IMR-90 (cell line): Measurements from ENCODE around the gene PLCL1. TPM values are rescaled to one million over a fixed set of nuclear protein-coding genes. Genes with fewer than 3 reads are reported as not detected.

Experiments
- ATAC-seq: fragments of 200-7000 bp; cut with Tn5 transposase; 2 replicates; pipeline ENCODE4 v1.9.1; 2020; ENCODE audit warnings: low read depth, mild to moderate bottlenecking, moderate library complexity
- BruUV-seq: library from RNA; stranded (reverse); fragments of 400-500 nt; replicated peaks from 2 replicates; lab custom pipeline; 2021; lab: Mats Ljungman, UMichigan
- CTCF ChIA-PET: fragments of 300-600 bp; formaldehyde crosslinking; extraction: SDS; loops from one replicate; lab custom pipeline; 2021; ENCODE audit warnings: antibody characterized with exemption; lab: Yijun Ruan, JAX
- POLR2A ChIA-PET: fragments of 300-600 bp; sonication (Branson Sonifier 250); formaldehyde crosslinking; loops from one replicate; lab custom pipeline; 2022; ENCODE audit warnings: antibody characterized with exemption; ENCODE audit not compliant: unreplicated experiment; lab: Charles Lee
- DNase-seq: peaks from one replicate; pipeline ENCODE4 v3.0.0; 2013
- H2AFZ ChIP-seq: replicated peaks from 2 replicates; pipeline ENCODE3; 2013; ENCODE audit warnings: low read length, mild to moderate bottlenecking; ENCODE audit not compliant: poor library complexity
- H2AK5ac ChIP-seq: 2 replicates; pipeline ENCODE4 v1.6.1; 2013; ENCODE audit warnings: low read depth, low read length, inconsistent platforms
- H2AK9ac ChIP-seq: replicated peaks from 2 replicates; pipeline ENCODE3; 2013; ENCODE audit warnings: mild to moderate bottlenecking, low read depth, low read length, moderate library complexity; ENCODE audit not compliant: poor library complexity
- H2BK120ac ChIP-seq: 2 replicates; pipeline ENCODE4 v1.6.1; 2013; ENCODE audit warnings: low read depth, low read length, inconsistent platforms
- H2BK15ac ChIP-seq: 3 replicates; pipeline ENCODE4 v1.6.1; 2013; ENCODE audit warnings: low read depth, low read length, inconsistent platforms
- H2BK20ac ChIP-seq: 2 replicates; pipeline ENCODE4 v1.6.1; 2013; ENCODE audit warnings: low read depth, mild to moderate bottlenecking, inconsistent platforms, low read length, moderate library complexity
- H2BK5ac ChIP-seq: 2 replicates; pipeline ENCODE4 v1.6.1; 2013; ENCODE audit warnings: mild to moderate bottlenecking, low read depth, low read length, inconsistent platforms; ENCODE audit not compliant: poor library complexity, severe bottlenecking
- H3K14ac ChIP-seq: replicated peaks from 2 replicates; pipeline ENCODE4 v1.6.1; 2013; ENCODE audit warnings: low read depth, low read length, inconsistent platforms
- H3K18ac ChIP-seq: 2 replicates; pipeline ENCODE4 v1.6.1; 2013; ENCODE audit warnings: low read depth, low read length, control low read depth
- H3K23ac ChIP-seq: 2 replicates; pipeline ENCODE4 v1.6.1; 2013; ENCODE audit warnings: low read depth, low read length, inconsistent platforms
- H3K27ac ChIP-seq: 2 replicates; pipeline ENCODE4 v1.5.1; 2013; ENCODE audit warnings: mild to moderate bottlenecking, control low read depth, low read length; ENCODE audit not compliant: insufficient read depth
- H3K27me3 ChIP-seq: 2 replicates; pipeline ENCODE4 v1.6.1; 2013; ENCODE audit warnings: low read length; ENCODE audit not compliant: control insufficient read depth, insufficient read depth
- H3K36me3 ChIP-seq: 2 replicates; pipeline ENCODE4 v1.6.1; 2013; ENCODE audit warnings: low read length, mixed read lengths; ENCODE audit not compliant: control insufficient read depth, insufficient read depth
- H3K4ac ChIP-seq: 2 replicates; pipeline ENCODE4 v1.6.1; 2013; ENCODE audit warnings: low read depth, low read length, inconsistent platforms
- H3K4me1 ChIP-seq: 2 replicates; pipeline ENCODE4 v1.6.1; 2013; ENCODE audit warnings: low read length, mixed read lengths; ENCODE audit not compliant: control insufficient read depth, insufficient read depth
- H3K4me2 ChIP-seq: 2 replicates; pipeline ENCODE4 v1.6.1; 2013; ENCODE audit warnings: low read depth, mild to moderate bottlenecking, control low read depth, low read length, moderate library complexity
- H3K4me3 ChIP-seq: 2 replicates; pipeline ENCODE4 v1.5.1; 2013; ENCODE audit warnings: low read depth, mild to moderate bottlenecking, control low read depth, low read length, moderate library complexity; ENCODE audit not compliant: insufficient read depth
- H3K56ac ChIP-seq: 2 replicates; pipeline ENCODE4 v1.6.1; 2013; ENCODE audit warnings: low read length, inconsistent platforms; ENCODE audit not compliant: insufficient read depth; ENCODE audit errors: extremely low read depth
- H3K79me1 ChIP-seq, 2 experiments: 2 replicates each; pipeline ENCODE4 v1.6.1; 2013; ENCODE audit warnings: low read length in 2 of 2, inconsistent platforms in 1 of 2, low read depth in 1 of 2
- H3K9ac ChIP-seq: 2 replicates; pipeline ENCODE4 v1.6.1; 2013; ENCODE audit warnings: low read depth, low read length, control low read depth
- H3K9me1 ChIP-seq: 2 replicates; pipeline ENCODE4 v1.6.1; 2013; ENCODE audit warnings: low read length, inconsistent platforms; ENCODE audit not compliant: insufficient read depth
- H3K9me3 ChIP-seq: 2 replicates; pipeline ENCODE4 v1.6.1; 2013; ENCODE audit warnings: low read length; ENCODE audit not compliant: control insufficient read depth, insufficient read depth
- H4K20me1 ChIP-seq: 2 replicates; pipeline ENCODE4 v1.6.1; 2013; ENCODE audit warnings: low read length, inconsistent platforms; ENCODE audit not compliant: insufficient read depth
- H4K5ac ChIP-seq: 2 replicates; pipeline ENCODE4 v1.6.1; 2013; ENCODE audit warnings: mild to moderate bottlenecking, low read depth, low read length, control low read depth
- H4K8ac ChIP-seq, 2 experiments: 2 replicates each; pipeline ENCODE4 v1.6.1; 2013; ENCODE audit warnings: low read depth in 2 of 2, low read length in 2 of 2, control low read depth in 1 of 2, inconsistent platforms in 1 of 2
- H4K91ac ChIP-seq: 2 replicates; pipeline ENCODE4 v1.6.1; 2013; ENCODE audit warnings: low read depth, low read length, inconsistent platforms; ENCODE audit not compliant: insufficient read depth
- BHLHE40 ChIP-seq: fragments of 150-350 bp; IDR thresholded peaks from 2 replicates; pipeline ENCODE4 v1.6.1; 2016; ENCODE audit warnings: mild to moderate bottlenecking, low read depth, low read length
- FOS ChIP-seq: fragments of 150-350 bp; IDR thresholded peaks from 2 replicates; pipeline ENCODE4 v1.6.1; 2016; ENCODE audit warnings: low read depth, low read length
- NFE2L2 ChIP-seq: fragments of 150-350 bp; IDR thresholded peaks from 2 replicates; pipeline ENCODE4 v1.6.1; 2016; ENCODE audit warnings: low read depth, mild to moderate bottlenecking, low read length
- RAD21 ChIP-seq: IDR thresholded peaks from 2 replicates; pipeline ENCODE4 v1.6.1; 2012; ENCODE audit warnings: low read length, improper control_type of control experiment
- RFX5 ChIP-seq: IDR thresholded peaks from 2 replicates; pipeline ENCODE4 v1.8.0; 2012; ENCODE audit warnings: low read depth, mild to moderate bottlenecking, low read length, moderate library complexity
- WGBS, 2 experiments: methylation state at CpG; one replicate each; pipeline versions ENCODE4 v1.1.5 to v1.1.7; 2013; ENCODE audit warnings: missing lambda C conversion rate in 2 of 2; ENCODE audit not compliant: insufficient read length in 1 of 2; ENCODE audit errors: extremely low coverage in 2 of 2; 5-methylcytosine and 5-hydroxymethylcytosine counted together
- dilution Hi-C: fragments of 300-500 bp; cut with HindIII; formaldehyde crosslinking; loops from one replicate; pipeline ENCODE4 v1.14.3; 2018; ENCODE audit warnings: low sequenced_read_pairs; ENCODE audit not compliant: unreplicated experiment
- in situ Hi-C: fragments of 300-500 bp; cut with MboI; formaldehyde crosslinking; loops from 3 replicates; pipeline ENCODE4 v1.14.3; 2019; ENCODE audit warnings: low sequenced_read_pairs, inconsistent platforms, mixed read lengths
- intact Hi-C: fragments of 100-400 bp; cut with micrococcal nuclease; formaldehyde crosslinking; loops from 2 replicates; pipeline ENCODE4 v1.10.0; 2022
- polyA plus RNA-seq, 3 experiments: library from polyadenylated mRNA; depleted of rRNA; stranded (reverse); fragments of >200 nt; gene quantifications; 2 replicates each; pipeline ENCODE4 v1.2.3, GENCODE V29; 2012; ENCODE audit warnings: low replicate concordance in 1 of 3
- total RNA-seq: library from RNA; depleted of rRNA; stranded (reverse); fragments of >200 nt; gene quantifications from 2 replicates; pipeline ENCODE4 v1.2.3, GENCODE V29; 2012
- TF ChIP-seq, protein P1 (sequence below): fragments of 150-350 bp; IDR thresholded peaks from 2 replicates; pipeline ENCODE4 v1.6.1; 2017; ENCODE audit warnings: mild to moderate bottlenecking, antibody characterized with exemption, low read length, low read depth

Gene PLCL1
- total and polyA plus RNA-seq, 2 of the 4 experiments (the other 2 are of a cell fraction) = 0.14 to 0.18 TPM

DNA sequence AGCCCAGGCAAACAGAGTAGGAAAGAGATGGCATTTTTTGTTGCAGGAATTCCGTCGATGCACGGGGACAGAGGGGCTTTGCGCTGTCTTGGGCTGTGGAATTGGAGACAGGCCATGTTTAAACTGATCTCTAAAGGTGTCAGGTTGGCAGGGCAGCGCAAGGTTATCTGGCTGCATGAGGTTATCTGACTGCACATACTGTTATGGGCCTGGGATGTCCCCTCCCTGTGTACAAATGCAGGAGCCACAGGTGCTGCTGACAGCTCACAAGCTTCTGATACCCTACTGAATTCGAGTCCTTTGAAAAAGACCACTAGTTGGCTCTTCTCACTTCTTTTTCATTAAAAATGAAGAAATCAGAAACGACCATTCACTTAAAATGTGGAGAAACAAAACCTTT is 255.4 kb downstream of the PLCL1 start:
- Histone ChIP-seq H4K5ac (no peak overlapping the region), H2BK20ac (no peak overlapping the region), H3K4me3 (no peak overlapping the region), H3K23ac (no peak overlapping the region), H4K91ac (no peak overlapping the region), H4K8ac (no peak overlapping the region), H2AFZ (no peak overlapping the region), H4K20me1 (no peaks in the 10 kb centered on the region), H3K4ac (no peak overlapping the region), H3K27me3 (no peaks in the 10 kb centered on the region), H3K27ac (no peak overlapping the region), H3K9ac (no peak overlapping the region), H2BK15ac (no peak overlapping the region), H3K18ac (no peak overlapping the region), H3K4me1 (no peaks in the 10 kb centered on the region), H3K9me3 (no peaks in the 10 kb centered on the region), H2AK9ac (peak overlapping the region; percentile 38), H3K14ac (no peak overlapping the region), H3K4me2 (no peak overlapping the region), H2BK5ac (no peak overlapping the region), H3K36me3 (no peaks in the 10 kb centered on the region), H2BK120ac (no peak overlapping the region), H3K79me1 (no peaks in the 10 kb centered on the region), H3K9me1 (no peaks in the 10 kb centered on the region), H3K56ac (no peak overlapping the region), H2AK5ac (no peak overlapping the region)
- whole genome bisulfite sequencing, 2 experiments = 40% methylated on average over 2 of the region's 7 CpGs; no CpG with 5 or more reads in 1 of the 2 experiments
- DNase-seq (no peak), ATAC-seq (no peak)
- POLR2A ChIA-PET = no interaction called here
- in situ Hi-C loops = loop anchor here (10.0 kb wide), 1 partner anchor 255 kb away; the partner anchor contains the start of gene PLCL1
- dilution Hi-C loops = no loop called here
- BruUV-seq = no TSS peak
- CTCF ChIA-PET = interaction anchor here (0.6 kb wide), 1 partner anchor 21 kb away, joined by 3 read pairs; no protein-coding TSS in a partner anchor
- TF ChIP-seq RFX5 (no peak), BHLHE40 (no peak), RAD21 (no peak), NFE2L2 (no peak), FOS (no peak)
- TF ChIP-seq, protein P1, sequence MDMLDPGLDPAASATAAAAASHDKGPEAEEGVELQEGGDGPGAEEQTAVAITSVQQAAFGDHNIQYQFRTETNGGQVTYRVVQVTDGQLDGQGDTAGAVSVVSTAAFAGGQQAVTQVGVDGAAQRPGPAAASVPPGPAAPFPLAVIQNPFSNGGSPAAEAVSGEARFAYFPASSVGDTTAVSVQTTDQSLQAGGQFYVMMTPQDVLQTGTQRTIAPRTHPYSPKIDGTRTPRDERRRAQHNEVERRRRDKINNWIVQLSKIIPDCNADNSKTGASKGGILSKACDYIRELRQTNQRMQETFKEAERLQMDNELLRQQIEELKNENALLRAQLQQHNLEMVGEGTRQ = no peak
- intact Hi-C loops = no loop called here
